Astrocyte of the cerebellum (primary cell): ENCODE results near the gene EXOSC5.
"Not testable (repeated sequence)": the region's sequence is repeated elsewhere in the genome, so short reads cannot be mapped to it uniquely, and the experiment has no call there.

Experiments used
- DNase-seq: peaks from one replicate; pipeline ENCODE4 v3.0.0-alpha.2; 2011; ENCODE audit warnings: low read depth
- H3K4me3 ChIP-seq: 2 replicates; pipeline ENCODE4 v1.5.1; 2011; ENCODE audit warnings: mild to moderate bottlenecking, low read depth, low read length, moderate library complexity
- in situ Hi-C: cut with HindIII; loops from 2 replicates; pipeline ENCODE4 v1.10.0; 2017; ENCODE audit warnings: low sequenced_read_pairs
- TF ChIP-seq, protein P1 (sequence below): IDR thresholded peaks from 2 replicates; pipeline ENCODE4 v1.5.1; 2012; ENCODE audit warnings: low read length, low read depth, moderate library complexity, mild to moderate bottlenecking; ENCODE audit errors: missing control alignments

Gene EXOSC5

DNA sequence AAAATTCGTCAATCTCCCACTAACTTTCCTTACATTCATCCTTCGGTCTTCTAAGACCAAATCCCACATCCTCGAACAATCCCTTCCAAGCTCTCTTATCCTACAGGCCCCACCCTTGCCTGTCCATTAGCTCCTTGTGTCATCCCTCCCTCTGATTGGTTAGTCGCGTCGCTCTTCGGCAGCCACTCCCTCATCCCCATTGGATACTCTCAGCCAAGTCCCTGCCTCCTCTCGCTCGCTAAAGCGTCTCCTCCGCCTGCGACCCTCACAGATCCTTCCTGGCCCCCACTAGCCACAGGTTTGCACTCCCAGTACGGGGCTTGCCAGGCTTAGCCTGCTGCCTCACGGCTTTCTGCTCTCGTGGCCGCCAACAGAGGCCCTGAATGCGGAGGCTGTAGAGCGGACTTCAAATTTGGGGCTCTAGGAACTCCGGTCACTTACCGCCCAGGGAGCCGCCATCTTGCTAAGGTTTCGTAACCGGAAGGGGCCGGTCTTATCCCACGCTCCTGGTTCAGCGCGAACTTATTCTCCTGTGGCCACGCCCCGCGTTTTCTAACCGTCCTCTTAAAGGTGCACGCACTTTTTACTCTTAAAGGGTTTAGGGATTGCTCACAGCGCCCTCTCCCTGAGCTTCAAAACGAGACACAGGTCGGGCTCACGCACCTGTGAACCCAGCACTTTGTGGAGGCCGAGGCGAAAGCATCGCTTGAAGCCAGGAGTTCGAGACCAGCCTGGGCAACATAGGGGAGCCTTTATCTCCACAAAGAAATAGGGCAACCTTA is 42.5 kb upstream of the EXOSC5 start, which contains the start of gene DMAC2:
DMAC2 (minus strand) TSS at position 472 of the 782 bp plus-strand sequence; CDS start at position 459, 13 bp downstream.
- H3K4me3 ChIP-seq = peak within 1 kb of the TSS; percentile 72
- TF ChIP-seq, protein P1, sequence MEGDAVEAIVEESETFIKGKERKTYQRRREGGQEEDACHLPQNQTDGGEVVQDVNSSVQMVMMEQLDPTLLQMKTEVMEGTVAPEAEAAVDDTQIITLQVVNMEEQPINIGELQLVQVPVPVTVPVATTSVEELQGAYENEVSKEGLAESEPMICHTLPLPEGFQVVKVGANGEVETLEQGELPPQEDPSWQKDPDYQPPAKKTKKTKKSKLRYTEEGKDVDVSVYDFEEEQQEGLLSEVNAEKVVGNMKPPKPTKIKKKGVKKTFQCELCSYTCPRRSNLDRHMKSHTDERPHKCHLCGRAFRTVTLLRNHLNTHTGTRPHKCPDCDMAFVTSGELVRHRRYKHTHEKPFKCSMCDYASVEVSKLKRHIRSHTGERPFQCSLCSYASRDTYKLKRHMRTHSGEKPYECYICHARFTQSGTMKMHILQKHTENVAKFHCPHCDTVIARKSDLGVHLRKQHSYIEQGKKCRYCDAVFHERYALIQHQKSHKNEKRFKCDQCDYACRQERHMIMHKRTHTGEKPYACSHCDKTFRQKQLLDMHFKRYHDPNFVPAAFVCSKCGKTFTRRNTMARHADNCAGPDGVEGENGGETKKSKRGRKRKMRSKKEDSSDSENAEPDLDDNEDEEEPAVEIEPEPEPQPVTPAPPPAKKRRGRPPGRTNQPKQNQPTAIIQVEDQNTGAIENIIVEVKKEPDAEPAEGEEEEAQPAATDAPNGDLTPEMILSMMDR = peak; percentile 47
- DNase-seq = peak; percentile 95
- in situ Hi-C loops = no loop called here

DNA sequence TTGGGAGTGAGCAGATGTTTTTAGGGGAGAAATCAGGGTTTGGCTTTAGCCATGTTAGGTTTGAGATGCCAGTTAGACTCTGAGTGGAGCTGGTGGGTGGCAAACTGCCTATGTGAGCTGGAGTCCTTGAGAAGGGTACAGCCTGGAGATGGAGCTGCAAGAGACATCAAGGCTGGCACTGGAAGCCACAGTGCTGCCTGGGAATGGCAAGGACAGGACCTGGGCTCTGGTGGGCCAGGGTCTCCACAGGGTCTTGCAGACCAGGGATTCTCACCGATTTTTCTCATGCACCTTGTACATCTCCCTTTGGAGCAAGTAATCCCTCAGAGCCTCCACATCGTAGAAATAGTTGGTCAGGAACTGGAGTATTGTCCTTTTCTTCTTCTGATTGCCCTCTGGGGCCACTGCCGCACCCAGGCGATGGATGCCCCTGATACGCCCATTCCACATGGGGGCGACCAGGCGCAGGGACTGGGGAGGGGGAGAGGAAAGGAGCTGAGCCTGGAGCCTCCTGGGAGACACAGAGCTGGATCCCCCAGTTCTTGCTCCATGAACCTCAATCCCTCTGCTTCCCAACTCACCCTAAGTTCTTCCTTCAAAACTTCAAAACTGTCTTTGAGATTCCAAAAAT is 40.9 kb upstream of the EXOSC5 start:
- TF ChIP-seq, protein P1 = no peak
- in situ Hi-C loops = no loop called here
- DNase-seq = no peak
- H3K4me3 ChIP-seq = no peak overlapping the region

DNA sequence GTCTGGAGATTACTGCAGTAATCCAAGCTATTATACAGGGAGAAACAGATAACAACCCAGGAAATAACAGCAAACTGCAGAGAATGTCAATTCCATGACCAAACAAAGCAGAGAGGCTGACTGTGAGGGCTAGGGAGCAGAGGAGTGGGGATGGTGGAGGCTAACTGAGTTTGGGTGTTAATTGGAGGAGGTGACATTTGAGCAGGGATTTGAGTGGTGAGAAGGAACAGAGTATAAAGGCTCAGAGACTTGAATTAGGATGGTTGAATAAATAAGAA is 39.5 kb upstream of the EXOSC5 start:
- in situ Hi-C loops = no loop called here
- DNase-seq = no peak
- TF ChIP-seq, protein P1 = no peak
- no peak overlapping the region for H3K4me3 ChIP-seq

DNA sequence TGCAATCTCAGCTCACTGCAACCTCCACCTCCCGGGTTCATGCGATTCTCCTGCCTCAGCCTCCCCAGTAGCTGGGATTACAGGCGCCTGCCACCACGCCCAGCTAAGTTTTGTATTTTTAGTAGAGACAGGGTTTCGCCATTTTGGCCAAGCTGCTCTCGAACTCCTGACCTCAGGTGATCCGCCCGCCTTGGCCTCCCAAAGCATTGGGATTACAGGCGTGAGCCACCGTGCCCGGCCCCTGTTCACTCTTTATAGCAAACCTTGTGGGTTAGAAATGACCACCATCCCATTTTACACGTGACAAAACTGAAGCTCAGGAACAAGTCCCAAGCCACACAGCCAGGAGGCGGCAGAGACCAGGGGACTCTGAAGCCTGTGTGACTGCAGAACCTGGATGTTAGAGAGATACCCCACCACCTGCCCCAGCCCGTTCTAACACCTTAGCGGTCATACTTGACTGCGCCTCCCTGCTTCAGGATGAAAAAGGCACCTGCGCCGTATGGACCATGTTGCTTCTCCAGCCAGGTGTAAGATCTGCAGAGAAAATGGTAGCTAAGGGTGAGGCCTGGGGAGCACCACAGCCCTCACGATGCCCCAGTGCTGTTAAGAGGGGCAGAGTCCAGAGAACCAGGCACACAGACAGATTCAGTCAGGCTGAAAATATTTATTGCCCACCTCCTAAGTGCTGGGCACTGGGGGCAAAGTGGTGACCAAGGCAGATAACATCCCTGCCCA is 38.9 kb upstream of the EXOSC5 start:
- in situ Hi-C loops = no loop called here
- H3K4me3 ChIP-seq = no peak overlapping the region
- TF ChIP-seq, protein P1 = no peak
- no peak for DNase-seq

DNA sequence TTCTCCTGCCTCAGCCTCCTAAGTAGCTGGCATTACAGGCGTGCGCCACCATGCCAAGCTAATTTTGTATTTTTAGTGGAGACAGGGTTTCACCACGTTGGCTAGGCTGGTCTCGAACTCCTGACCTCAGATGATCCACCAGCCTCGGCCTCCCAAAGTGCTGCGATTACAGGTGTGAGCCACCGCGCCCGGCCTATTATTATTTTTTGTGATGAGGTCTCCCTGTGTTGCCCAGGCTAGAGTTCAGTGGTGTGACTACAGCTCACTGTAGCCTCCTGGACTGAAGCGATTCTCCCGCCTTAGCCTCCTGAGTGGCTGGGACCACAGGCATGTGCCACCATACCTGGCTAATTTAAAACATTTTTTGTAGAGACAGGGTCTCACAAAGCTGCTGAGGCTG is 38.2 kb upstream of the EXOSC5 start:
- DNase-seq, H3K4me3 ChIP-seq, in situ Hi-C loops: not testable (repeated sequence)

DNA sequence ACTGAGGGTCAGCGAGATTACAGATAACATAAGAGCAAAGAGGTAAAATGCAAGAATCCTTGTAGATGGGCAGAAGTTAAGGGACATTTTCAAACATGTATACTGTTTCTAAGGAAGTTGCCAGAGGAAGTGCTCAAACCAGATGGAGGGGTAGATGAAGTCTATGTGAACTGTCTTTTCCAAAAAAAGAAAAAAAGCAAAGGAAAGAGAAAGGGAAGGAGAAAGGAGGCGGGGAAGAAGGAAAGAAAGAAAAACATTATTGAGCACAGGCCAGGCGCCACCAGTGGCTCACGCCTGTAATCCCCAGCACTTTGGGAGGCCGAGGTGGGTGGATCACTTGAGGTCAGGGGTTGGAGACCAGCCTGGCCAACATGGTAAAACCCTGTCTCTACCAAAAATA is 37.3 kb upstream of the EXOSC5 start:
- TF ChIP-seq, protein P1 = no peak
- in situ Hi-C loops = no loop called here
- no peak for DNase-seq
- no peak overlapping the region for H3K4me3 ChIP-seq

DNA sequence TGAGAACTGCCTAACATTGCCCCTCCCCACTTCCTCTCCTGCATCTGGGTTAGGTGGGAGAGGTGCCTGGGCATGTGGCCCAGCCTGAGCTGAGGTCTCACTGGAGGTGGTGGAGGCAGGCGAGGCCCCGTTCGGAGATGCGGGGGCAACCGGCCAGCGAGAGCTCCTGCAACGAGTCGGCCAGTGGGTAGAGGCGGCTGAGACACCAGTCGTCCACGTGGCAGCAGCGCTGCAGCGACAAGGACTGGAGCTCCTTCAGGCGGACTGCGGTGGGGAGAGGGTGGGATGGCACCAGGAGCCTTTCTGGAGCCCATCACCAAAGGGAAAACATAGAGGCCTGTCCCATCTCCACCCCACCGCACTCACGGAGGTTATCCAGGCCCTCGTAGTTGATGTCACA is 36.0 kb upstream of the EXOSC5 start:
- TF ChIP-seq, protein P1 = no peak
- H3K4me3 ChIP-seq = no peak overlapping the region
- DNase-seq = no peak
- in situ Hi-C loops = no loop called here
